CD4-positive, alpha-beta T cell (primary cell): ENCODE results near the gene CERT1. TPM values are rescaled to one million over a fixed set of nuclear protein-coding genes. Genes with fewer than 3 reads are reported as not detected.

Experiments
- ATAC-seq: fragments of 200-7000 bp; cut with Tn5 transposase; one replicate; pipeline ENCODE4 v1.10.0; 2022; ENCODE audit warnings: mild to moderate bottlenecking; ENCODE audit not compliant: poor library complexity
- CTCF ChIA-PET: fragments of 350-600 bp; sonication (Branson Sonifier 250); formaldehyde crosslinking; loops from one replicate; lab custom pipeline; 2021; ENCODE audit warnings: antibody characterized with exemption, inconsistent platforms; lab: Charles Lee
- POLR2A ChIA-PET: fragments of 350-600 bp; sonication (Branson Sonifier 250); formaldehyde crosslinking; loops from one replicate; lab custom pipeline; 2021; ENCODE audit warnings: antibody characterized with exemption, inconsistent platforms; lab: Charles Lee
- DNase-seq, 14 experiments: peaks; one replicate each; pipeline ENCODE4 v3.0.0-alpha.2; 2013 to 2020; ENCODE audit warnings: mixed read lengths in 2 of 14
- H3K27ac ChIP-seq, 2 donors: one replicate each; pipeline versions ENCODE4 v1.5.1 to v1.7.0; 2013; ENCODE audit warnings: low read length in 2 of 2, low read depth in 1 of 2, mild to moderate bottlenecking in 1 of 2
- H3K27me3 ChIP-seq, 2 experiments: 1 replicate in 1 of 2; 2 replicates in 1 of 2; pipeline versions ENCODE4 v1.6.1 to v1.7.0; 2013; ENCODE audit warnings: low read length in 2 of 2, control low read depth in 1 of 2, mild to moderate bottlenecking in 1 of 2, moderate library complexity in 1 of 2; ENCODE audit not compliant: insufficient read depth in 2 of 2, control insufficient read depth in 1 of 2
- H3K36me3 ChIP-seq: one replicate; pipeline ENCODE4 v1.6.1; 2013; ENCODE audit warnings: low read length, control low read depth; ENCODE audit not compliant: insufficient read depth
- H3K4me1 ChIP-seq: one replicate; pipeline ENCODE4 v1.6.1; 2013; ENCODE audit warnings: low read length, control low read depth; ENCODE audit not compliant: insufficient read depth
- H3K4me3 ChIP-seq: one replicate; pipeline ENCODE4 v1.5.1; 2013; ENCODE audit warnings: mild to moderate bottlenecking, low read length, moderate library complexity
- H3K9me3 ChIP-seq, 2 experiments: 1 replicate in 1 of 2; 2 replicates in 1 of 2; pipeline versions ENCODE4 v1.6.1 to v1.7.0; 2013; ENCODE audit warnings: low read length in 2 of 2, mild to moderate bottlenecking in 2 of 2, control low read depth in 1 of 2, moderate library complexity in 1 of 2; ENCODE audit not compliant: control insufficient read depth in 1 of 2, insufficient read depth in 1 of 2
- H3K27ac Mint-ChIP-seq: one replicate; pipeline ENCODE4 v1.8.0; 2020; ENCODE audit warnings: mixed read lengths
- H3K27me3 Mint-ChIP-seq: one replicate; pipeline ENCODE4 v1.8.0; 2021; ENCODE audit warnings: mixed read lengths
- H3K36me3 Mint-ChIP-seq: one replicate; pipeline ENCODE4 v1.8.0; 2021; ENCODE audit warnings: low read depth, mixed read lengths
- H3K4me1 Mint-ChIP-seq: one replicate; pipeline ENCODE4 v1.8.0; 2021; ENCODE audit warnings: low read depth, mixed read lengths
- H3K4me3 Mint-ChIP-seq: one replicate; pipeline ENCODE4 v1.8.0; 2020; ENCODE audit warnings: mild to moderate bottlenecking, mixed read lengths
- H3K9me3 Mint-ChIP-seq: one replicate; pipeline ENCODE4 v1.8.0; 2020; ENCODE audit warnings: mixed read lengths
- intact Hi-C, 2 experiments: fragments of 100-400 bp; cut with DNase I in 1 of 2; cut with micrococcal nuclease in 1 of 2; formaldehyde crosslinking; loops; one replicate each; pipeline versions ENCODE4 v1.15.1 to v1.9.0; 2023 to 2025; cut with DNase I, micrococcal nuclease
- total RNA-seq, 174 experiments: library from RNA in 2 of 174; stranded (reverse) in 2 of 174; gene quantifications; one replicate each; pipeline ENCODE4 v1.2.3 and lab custom pipeline; 2021 to 2026
- TF ChIP-seq, protein P1 (sequence below): fragments of 200-600 bp; IDR thresholded peaks from one replicate; pipeline ENCODE4 v1.8.0; 2022; ENCODE audit warnings: antibody characterized with exemption, mild to moderate bottlenecking

Gene CERT1
- total RNA-seq, 2 experiments from 2014 or later, result 26.5 to 28.7 TPM

DNA sequence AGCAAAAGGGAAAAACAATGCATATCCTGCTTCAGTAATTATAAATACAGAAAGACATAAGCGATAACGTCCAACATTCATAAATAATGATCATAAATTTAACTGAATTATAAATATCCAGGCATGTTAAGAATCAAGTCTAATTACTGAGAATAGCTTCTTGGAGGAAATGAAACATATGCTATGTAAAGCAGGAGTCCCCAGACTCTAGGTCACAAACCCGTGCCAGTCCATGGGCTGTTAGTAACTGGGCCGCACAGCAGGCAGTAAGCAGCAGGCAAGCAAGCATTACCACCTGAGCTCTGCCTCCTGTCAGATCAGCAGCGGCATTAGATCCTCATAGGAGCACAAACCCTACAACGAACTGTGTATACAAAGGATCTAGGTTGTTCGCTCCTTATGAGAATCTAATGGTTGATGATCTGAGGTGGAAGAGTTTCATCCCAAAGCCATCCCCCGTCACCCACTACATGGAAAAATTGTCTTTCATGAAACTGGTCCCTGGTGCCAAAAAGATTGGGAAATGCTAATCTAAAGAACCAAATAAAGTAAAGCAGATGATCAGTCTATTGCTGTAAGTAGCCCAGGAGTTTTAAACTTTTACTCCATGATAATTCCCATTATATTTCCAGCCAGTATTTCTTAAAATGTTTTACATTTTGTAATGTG, 50.4 kb downstream of the CERT1 start:
- peaks cover 51% of the 10 kb centered on the region for H3K4me1 Mint-ChIP-seq
- peaks cover 74% of the 10 kb centered on the region for H3K36me3 Mint-ChIP-seq
- no peak overlapping the region for H3K27ac ChIP-seq
- no peaks in the 10 kb centered on the region for H3K9me3 ChIP-seq
- no peaks in the 10 kb centered on the region for H3K9me3 Mint-ChIP-seq
- no peak overlapping the region for H3K27ac Mint-ChIP-seq
- H3K4me3 ChIP-seq, result no peak overlapping the region
- TF ChIP-seq, protein P1, sequence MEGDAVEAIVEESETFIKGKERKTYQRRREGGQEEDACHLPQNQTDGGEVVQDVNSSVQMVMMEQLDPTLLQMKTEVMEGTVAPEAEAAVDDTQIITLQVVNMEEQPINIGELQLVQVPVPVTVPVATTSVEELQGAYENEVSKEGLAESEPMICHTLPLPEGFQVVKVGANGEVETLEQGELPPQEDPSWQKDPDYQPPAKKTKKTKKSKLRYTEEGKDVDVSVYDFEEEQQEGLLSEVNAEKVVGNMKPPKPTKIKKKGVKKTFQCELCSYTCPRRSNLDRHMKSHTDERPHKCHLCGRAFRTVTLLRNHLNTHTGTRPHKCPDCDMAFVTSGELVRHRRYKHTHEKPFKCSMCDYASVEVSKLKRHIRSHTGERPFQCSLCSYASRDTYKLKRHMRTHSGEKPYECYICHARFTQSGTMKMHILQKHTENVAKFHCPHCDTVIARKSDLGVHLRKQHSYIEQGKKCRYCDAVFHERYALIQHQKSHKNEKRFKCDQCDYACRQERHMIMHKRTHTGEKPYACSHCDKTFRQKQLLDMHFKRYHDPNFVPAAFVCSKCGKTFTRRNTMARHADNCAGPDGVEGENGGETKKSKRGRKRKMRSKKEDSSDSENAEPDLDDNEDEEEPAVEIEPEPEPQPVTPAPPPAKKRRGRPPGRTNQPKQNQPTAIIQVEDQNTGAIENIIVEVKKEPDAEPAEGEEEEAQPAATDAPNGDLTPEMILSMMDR, result no peak
- no peak overlapping the region for H3K4me3 Mint-ChIP-seq
- CTCF ChIA-PET, result interaction anchor here (0.7 kb wide), 1 partner anchor 388 kb away, joined by 3 read pairs; no protein-coding TSS in a partner anchor
- no peaks in the 10 kb centered on the region for H3K27me3 ChIP-seq
- peaks cover 14% of the 10 kb centered on the region for H3K36me3 ChIP-seq
- no peak for ATAC-seq
- no peaks in the 10 kb centered on the region for H3K27me3 Mint-ChIP-seq
- intact Hi-C loops, result no loop called here
- H3K4me1 ChIP-seq, result peaks cover 13% of the 10 kb centered on the region
- POLR2A ChIA-PET, result no interaction called here
- DNase-seq, result no peak

DNA sequence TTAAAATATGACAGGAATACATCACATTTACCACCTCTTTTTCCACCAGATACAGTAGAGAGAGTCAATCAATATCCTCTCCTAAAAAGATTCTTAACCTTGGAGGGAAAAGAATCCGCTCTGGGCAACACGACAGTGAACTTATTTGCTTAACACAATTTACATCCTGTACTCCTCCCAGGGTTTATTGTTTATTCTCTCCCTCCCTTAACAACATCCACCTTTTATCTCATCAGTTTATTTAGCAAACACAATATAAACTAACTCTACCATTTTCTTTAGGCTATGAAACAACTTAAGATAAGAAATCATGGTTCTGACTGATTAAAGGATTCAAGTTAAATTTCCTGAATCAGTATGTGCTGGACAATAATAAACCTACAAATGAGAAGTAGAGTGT, 50.9 kb downstream of the CERT1 start:
- H3K9me3 ChIP-seq, result no peaks in the 10 kb centered on the region
- no peak overlapping the region for H3K27ac ChIP-seq
- peaks cover 18% of the 10 kb centered on the region for H3K36me3 ChIP-seq
- H3K4me1 ChIP-seq, result peaks cover 10% of the 10 kb centered on the region
- ChIA-PET CTCF (interaction anchor here (0.7 to 0.8 kb wide), 2 partner anchors 11 to 871 kb away, joined by 3 to 4 read pairs; no protein-coding TSS in a partner anchor), POLR2A (no interaction called here)
- Mint-ChIP-seq H3K9me3 (no peaks in the 10 kb centered on the region), H3K27me3 (no peaks in the 10 kb centered on the region), H3K36me3 (peaks cover 76% of the 10 kb centered on the region), H3K27ac (no peak overlapping the region), H3K4me1 (peaks cover 45% of the 10 kb centered on the region), H3K4me3 (no peak overlapping the region)
- TF ChIP-seq, protein P1, result no peak
- H3K27me3 ChIP-seq, result no peaks in the 10 kb centered on the region
- ATAC-seq, result no peak
- DNase-seq, result no peak
- no peak overlapping the region for H3K4me3 ChIP-seq
- intact Hi-C loops, result no loop called here

DNA sequence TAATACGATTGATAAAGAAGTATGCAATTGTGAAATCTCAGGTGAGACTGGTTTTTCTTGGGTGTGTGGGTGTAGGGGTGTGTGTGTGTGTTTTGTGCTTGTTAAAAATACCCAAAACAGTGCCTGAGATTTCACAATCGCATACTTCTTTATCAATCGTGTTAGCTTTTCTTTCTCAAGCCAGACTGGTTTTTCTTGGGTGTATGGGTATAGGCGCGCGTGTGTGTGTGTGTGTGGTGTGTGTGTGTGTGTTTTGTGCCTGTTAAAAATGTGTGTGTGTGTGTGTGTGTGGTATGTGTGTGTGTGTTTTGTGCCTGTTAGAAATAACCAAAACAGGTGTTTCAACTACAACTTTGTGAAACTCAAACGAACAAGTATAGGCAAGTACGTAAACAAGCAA, 53.7 kb downstream of the CERT1 start:
- H3K36me3 ChIP-seq, result peaks cover 21% of the 10 kb centered on the region
- no peaks in the 10 kb centered on the region for H3K27me3 ChIP-seq
- TF ChIP-seq, protein P1, result no peak
- Mint-ChIP-seq H3K4me1 (peaks cover 25% of the 10 kb centered on the region), H3K9me3 (no peaks in the 10 kb centered on the region), H3K4me3 (no peak overlapping the region), H3K27ac (no peak overlapping the region), H3K36me3 (peaks cover 81% of the 10 kb centered on the region), H3K27me3 (no peaks in the 10 kb centered on the region)
- ATAC-seq (no peak), DNase-seq (no peak)
- POLR2A ChIA-PET, result no interaction called here
- H3K4me3 ChIP-seq, result no peak overlapping the region
- no peaks in the 10 kb centered on the region for H3K9me3 ChIP-seq
- no peak overlapping the region for H3K27ac ChIP-seq
- intact Hi-C loops, result no loop called here
- CTCF ChIA-PET, result interaction anchor here (0.9 kb wide), 1 partner anchor 15 kb away, joined by 3 read pairs; no protein-coding TSS in a partner anchor
- no peaks in the 10 kb centered on the region for H3K4me1 ChIP-seq
